ENCODE measurements around the gene COL6A5.
"Not testable (repeated sequence)": the region's sequence is repeated elsewhere in the genome, so short reads cannot be mapped to it uniquely, and the experiment has no call there.

Gene COL6A5

DNA sequence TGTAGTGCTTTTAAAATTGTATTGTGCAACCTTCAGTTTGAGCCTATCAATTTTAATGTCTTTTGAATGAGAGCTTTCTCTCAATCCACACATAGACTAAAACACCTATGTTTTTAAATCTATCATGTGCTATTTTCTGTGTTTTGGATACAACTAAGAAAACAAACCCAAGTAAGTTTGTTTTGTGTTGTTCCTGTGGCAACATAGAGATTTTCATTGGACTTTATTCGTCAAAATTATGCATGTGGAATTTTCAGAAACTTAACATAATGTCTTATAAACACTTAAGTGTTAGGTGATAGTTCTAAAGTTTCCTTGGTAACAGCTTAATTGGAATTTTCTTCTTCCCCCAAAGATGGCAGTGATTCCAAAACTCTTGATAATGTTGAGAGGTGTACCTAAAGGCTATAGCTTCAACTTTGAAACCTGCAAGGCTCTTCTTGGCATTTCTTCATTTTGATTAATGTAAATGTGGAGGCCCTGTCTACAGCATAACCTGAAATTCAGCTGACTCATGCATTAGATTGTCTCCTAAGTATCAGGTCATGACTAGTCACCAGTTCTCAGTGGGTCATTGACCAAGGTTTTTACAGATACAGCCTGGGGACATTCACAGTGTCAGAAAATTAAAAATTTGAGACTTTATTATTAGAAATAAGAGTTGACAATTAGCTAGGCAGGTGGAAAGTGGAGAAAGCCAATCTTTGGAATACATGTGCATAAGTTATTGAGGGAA, 44.4 kb downstream of the COL6A5 start:
- DNase-seq: no peak

GRCh38 chr3:130392266-130392665, 46.8 kb downstream of the COL6A5 start:
- no peak for DNase-seq

- no peak for DNase-seq
Observed at GRCh38 chr3:130393594-130393993, 48.1 kb downstream of the COL6A5 start.

DNA sequence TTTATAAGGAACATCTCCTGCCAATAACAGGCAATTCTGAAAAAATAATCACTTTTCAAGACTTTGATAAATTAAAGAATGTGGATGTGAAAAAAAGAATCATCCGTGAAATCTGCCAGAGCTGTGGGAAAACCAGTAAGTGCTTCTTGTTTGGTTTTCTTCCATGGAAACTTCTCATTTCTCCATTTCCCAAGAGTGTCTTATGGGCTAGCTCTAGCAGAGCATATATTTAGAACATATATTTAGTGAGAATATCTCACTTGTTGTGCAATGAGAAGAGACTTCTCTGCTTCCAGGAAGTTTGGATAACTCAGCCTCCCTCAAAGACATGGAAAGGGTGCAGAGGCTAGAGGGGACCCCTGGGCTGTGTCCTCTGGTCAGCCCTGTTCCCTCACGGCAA, 49.9 kb downstream of the COL6A5 start:
- DNase-seq: no peak

- DNase-seq: peak in 1 of 3 experiments; percentile 43
Observed at GRCh38 chr3:130395916-130396315, 50.4 kb downstream of the COL6A5 start.

GRCh38 chr3:130404401-130404800, 58.9 kb downstream of the COL6A5 start:
- DNase-seq: no peak

GRCh38 chr3:130405956-130406355, 60.5 kb downstream of the COL6A5 start:
- no peak for DNase-seq

GRCh38 chr3:130408253-130408652, 62.8 kb downstream of the COL6A5 start:
- not testable (repeated sequence) for DNase-seq

- DNase-seq: no peak
Observed at GRCh38 chr3:130411320-130411719, 65.8 kb downstream of the COL6A5 start.

DNA sequence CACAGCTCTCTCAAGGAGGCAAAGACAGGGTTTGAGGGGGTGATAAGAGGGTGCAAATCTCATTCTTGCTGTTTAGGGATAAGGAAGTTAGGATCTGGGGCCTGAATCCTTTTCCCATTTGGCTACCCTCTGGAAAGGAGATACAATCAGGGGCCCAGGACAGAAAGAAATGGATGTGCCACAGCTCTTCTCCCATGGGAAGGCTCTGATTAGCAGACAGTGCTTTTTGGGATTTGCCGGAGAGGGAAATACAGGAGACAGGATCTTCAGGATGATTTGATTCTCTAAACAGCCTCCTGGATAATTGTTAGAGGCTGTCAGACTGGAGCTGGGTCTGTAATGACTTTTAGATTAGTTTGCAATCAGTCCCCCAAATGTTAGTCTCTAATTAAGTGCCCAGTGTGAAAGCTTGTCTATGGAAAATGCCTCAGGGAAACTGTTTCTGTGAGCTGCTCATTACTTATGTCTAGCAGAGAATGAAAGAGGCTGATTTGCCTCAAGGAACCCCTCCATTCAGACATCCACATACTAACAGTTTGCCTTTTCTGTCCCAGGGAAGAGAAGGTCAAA, 67.6 kb downstream of the COL6A5 start:
- peak in 1 of 3 experiments; percentile 43 for DNase-seq

DNA sequence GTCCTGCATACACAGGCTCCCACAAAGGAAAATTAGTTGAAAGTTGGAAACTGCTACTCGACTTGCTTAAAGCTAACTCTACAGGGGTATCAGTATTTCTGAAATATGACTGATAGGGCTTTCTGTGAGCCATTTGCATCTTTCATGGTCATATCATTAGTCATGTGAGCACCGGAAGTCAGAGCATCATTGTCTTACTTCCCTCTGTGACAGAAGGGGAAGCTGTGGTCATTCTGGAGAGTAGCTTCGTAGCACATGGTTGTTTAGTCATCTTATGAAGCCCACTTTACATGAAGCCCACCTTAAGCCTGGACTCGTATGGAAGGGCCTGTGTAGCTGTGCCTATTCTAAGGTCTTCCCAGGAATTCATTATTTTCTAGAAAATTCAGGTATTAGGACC, 69.0 kb downstream of the COL6A5 start:
- DNase-seq: no peak

GRCh38 chr3:130420466-130420865, 75.0 kb downstream of the COL6A5 start:
- DNase-seq: no peak

DNA sequence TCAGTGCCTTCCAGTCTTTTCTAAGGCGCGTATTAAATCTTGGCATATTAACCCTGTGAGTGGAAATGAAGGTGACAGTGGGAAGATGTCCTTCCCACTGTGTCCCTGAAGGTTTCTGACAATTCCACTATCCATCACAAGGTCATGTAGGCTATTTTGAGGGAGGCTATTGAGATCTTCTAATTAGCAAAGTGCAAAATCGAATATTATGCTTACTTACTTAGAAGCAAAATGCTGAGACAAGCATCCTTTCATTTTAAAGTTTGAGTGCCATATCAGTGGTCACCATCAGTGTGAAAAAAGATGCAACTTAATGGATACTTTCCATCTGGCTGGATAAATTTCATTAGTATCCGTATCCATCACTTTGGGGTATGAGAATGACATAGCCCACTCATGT, 77.6 kb downstream of the COL6A5 start:
- DNase-seq: no peak

DNA sequence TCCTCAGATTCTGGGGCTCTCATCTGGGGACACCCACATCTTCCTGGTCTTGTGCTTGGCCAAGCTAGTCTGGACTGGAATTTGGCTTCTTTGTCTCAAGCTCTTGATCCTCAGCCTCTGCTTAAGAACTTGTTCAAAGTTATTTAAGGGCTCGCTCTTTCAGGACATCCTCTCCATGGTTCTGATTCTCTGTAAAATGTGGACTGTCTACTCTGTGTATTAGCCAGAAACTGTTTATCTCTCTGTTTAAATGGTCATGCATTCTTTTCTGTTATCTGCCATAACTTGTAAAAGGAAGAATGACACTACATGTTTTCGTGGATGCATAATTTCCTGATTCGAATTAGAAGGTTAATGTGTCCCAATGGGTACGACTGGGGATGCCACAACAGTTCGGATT, 79.4 kb downstream of the COL6A5 start:
- no peak for DNase-seq

DNA sequence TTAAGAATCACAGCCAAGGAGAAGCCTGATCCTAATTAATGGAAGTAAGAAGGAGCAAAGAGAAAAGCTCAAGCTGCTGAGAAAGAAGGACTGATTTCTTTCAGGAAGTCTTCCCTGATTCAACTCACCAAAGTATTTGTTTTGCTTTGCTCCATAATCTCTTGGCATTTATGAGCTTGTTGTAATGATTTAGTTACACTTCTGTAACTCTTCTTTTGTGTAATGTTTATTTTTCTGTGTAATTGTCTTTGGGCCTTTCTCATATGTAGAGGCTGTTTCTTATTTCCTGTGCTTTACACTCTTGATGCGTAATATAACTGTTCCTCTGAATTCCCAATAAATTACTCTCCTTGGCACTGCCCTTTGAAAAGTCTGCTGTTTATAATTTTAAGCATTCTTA, 80.0 kb downstream of the COL6A5 start:
- DNase-seq: no peak

GRCh38 chr3:130426206-130426605, 80.7 kb downstream of the COL6A5 start:
- DNase-seq: no peak

DNA sequence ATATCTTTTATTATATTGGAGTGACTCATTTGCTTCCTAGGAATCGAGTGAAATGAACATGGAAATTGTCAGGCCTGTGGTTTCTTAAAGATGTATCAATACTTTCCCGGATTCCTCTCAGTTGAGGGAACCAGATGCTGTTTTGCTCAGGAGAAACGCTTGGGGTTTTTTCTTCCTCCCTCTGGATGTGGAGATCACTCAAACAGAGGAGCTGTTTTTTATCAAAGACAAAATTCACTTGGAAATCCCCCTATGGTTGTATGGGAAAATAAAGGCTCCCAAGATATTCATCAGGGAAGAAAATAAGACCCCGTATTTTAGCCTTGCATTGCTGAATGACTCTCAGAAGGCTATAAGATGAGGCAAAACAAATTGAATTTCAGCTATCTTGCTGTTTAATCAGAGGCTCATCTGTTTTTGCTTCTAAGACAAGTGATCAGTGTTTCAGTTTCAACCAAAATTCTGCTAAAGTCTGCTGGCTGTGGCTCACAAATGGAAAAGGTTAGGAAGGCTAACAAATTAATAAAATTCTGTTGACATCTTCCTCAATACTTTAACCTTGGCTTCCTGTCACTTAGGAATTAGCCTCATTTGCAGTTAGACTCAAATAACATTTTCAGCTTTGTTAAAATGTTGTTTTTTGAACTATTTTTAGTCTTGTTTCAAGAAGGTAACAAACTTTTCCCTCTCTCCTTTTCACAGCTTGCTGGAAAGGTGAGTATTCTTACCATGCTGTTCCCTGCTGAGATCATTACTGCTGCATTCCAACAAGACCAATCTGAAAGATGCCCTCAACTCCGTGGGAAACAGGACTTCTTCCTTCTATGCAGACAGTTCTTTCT, 83.6 kb downstream of the COL6A5 start:
- no peak for DNase-seq

- DNase-seq: no peak
Observed at GRCh38 chr3:130429713-130430023, 84.2 kb downstream of the COL6A5 start.

- DNase-seq: no peak
Observed at GRCh38 chr3:130430266-130430665, 84.8 kb downstream of the COL6A5 start.

GRCh38 chr3:130432086-130432485, 86.6 kb downstream of the COL6A5 start:
- not testable (repeated sequence) for DNase-seq

- DNase-seq: no peak
Observed at GRCh38 chr3:130433306-130433705, 87.8 kb downstream of the COL6A5 start.

GRCh38 chr3:130442284-130442683, 96.8 kb downstream of the COL6A5 start:
- DNase-seq: peak; percentile 15 to 74 (median 66)

DNA sequence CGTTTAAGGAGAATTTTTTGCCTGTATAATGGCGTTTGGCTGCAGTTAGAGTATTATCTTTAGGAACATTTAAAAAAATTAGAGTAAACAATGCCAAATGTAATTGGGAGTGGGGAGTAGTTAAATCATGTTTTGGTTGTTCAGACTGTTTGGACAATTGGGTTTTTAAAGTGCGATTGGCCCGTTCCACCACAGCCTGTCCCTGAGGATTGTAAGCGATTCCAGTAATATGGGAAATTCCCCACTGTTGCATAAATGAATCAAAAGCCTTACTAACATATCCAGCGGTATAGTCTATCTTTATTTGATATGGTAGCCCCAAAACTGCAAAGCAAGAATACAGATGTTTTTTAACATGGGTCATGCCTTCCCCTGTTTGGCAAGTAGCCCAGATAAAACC, 101.4 kb downstream of the COL6A5 start:
- DNase-seq: not testable (repeated sequence)

- not testable (repeated sequence) for DNase-seq
Observed at GRCh38 chr3:130448155-130448554, 102.7 kb downstream of the COL6A5 start.
